Lower lobe of right lung (tissue), 2 donors: ENCODE measurements around the gene S100A3. TPM values are rescaled to one million over a fixed set of nuclear protein-coding genes. Genes with fewer than 3 reads are reported as not detected.
"Not testable (repeated sequence)": the region's sequence is repeated elsewhere in the genome, so short reads cannot be mapped to it uniquely, and the experiment has no call there.

Experiments
- ATAC-seq, 2 donors: fragments of 200-7000 bp; cut with Tn5 transposase; one replicate each; pipeline ENCODE4 v1.9.1; 2020 to 2022; ENCODE audit warnings: mild to moderate bottlenecking in 2 of 2, moderate library complexity in 2 of 2
- DNase-seq: peaks from one replicate; pipeline ENCODE4 v3.0.0-alpha.2; 2020
- H3K27ac ChIP-seq: fragments of 200-600 bp; one replicate; pipeline ENCODE4 v1.8.0; 2022
- H3K27me3 ChIP-seq: fragments of 200-600 bp; one replicate; pipeline ENCODE4 v1.8.0; 2022; ENCODE audit warnings: low read depth
- H3K36me3 ChIP-seq: fragments of 200-600 bp; one replicate; pipeline ENCODE4 v1.8.0; 2022; ENCODE audit warnings: mild to moderate bottlenecking
- H3K4me1 ChIP-seq: fragments of 200-600 bp; one replicate; pipeline ENCODE4 v1.8.0; 2022
- H3K4me3 ChIP-seq: fragments of 200-600 bp; one replicate; pipeline ENCODE4 v1.8.0; 2022; ENCODE audit warnings: mild to moderate bottlenecking
- H3K9me3 ChIP-seq: fragments of 200-600 bp; one replicate; pipeline ENCODE4 v1.8.0; 2022
- intact Hi-C: fragments of 100-400 bp; cut with DNase I; formaldehyde crosslinking; loops from one replicate; pipeline ENCODE4 v1.11.0; 2022
- total RNA-seq: library from RNA; stranded (reverse); fragmentation: NEBNext Ultra II Directional; extraction: Animal tissue kit (Norgen Biotek cat#: 25700); gene quantifications from one replicate; pipeline ENCODE4 v1.2.1, GENCODE V29; 2021
- TF ChIP-seq, protein P1 (sequence below): fragments of 200-600 bp; IDR thresholded peaks from one replicate; pipeline ENCODE4 v1.8.0; 2022; ENCODE audit warnings: antibody characterized with exemption, mild to moderate bottlenecking
- donor health status: DM: no; HTN: yes; CAD: no; lungs with severe emphysema.

The S100A3 gene
- total RNA-seq, 1 donor from 2014 or later: 4.5 TPM

DNA sequence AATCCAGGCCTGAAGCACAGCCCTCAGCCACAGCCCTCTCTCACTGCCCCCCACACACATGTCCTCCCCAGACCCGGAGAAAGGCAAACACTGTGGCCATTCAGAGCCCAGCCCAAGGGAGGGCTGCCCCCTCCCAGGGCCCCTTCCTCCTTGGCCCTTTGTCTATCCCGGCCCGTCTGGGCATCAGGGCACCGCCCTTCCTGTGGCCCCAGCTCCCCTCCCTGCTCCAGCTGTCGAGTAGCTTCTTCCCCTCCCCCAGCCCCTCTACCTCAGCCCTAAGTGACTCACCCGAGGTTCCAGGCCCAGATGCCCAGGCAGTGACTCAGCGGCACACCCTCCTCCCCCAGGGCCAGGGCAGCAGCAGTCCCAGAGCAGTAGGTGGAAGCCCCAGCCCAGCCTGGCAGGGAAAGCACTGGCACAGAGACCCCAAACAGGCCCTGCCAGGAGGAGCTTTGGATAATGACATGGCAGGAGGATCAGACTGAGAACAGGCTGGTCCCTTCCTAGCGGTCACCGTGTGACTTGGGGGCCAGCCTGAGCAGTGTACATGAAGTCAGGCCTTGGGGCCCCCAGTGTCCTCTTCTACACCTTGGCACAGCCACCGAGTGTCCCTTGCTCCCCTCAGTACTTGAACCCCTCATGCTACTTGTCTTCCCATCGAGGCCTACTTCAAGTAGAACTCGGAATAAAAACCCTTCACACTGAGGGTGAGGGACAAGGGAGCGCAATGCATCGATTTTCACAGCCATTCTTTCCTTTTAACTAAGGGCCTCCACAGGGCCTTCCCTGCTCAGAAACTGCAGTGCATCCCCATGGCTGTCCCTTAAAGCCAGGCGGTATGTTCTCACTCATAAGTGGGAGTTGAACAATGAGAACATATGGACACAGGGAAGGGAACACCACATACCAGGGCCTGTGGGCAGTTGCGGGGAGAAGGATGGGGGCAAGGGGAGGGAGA, 17.6 kb upstream of the S100A3 start:
- TF ChIP-seq, protein P1, sequence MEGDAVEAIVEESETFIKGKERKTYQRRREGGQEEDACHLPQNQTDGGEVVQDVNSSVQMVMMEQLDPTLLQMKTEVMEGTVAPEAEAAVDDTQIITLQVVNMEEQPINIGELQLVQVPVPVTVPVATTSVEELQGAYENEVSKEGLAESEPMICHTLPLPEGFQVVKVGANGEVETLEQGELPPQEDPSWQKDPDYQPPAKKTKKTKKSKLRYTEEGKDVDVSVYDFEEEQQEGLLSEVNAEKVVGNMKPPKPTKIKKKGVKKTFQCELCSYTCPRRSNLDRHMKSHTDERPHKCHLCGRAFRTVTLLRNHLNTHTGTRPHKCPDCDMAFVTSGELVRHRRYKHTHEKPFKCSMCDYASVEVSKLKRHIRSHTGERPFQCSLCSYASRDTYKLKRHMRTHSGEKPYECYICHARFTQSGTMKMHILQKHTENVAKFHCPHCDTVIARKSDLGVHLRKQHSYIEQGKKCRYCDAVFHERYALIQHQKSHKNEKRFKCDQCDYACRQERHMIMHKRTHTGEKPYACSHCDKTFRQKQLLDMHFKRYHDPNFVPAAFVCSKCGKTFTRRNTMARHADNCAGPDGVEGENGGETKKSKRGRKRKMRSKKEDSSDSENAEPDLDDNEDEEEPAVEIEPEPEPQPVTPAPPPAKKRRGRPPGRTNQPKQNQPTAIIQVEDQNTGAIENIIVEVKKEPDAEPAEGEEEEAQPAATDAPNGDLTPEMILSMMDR: no peak
- DNase-seq (peak; percentile 98), ATAC-seq (peak; percentile 92 to 96)
- Histone ChIP-seq H3K27ac (peak overlapping the region; percentile 94), H3K9me3 (no peaks in the 10 kb centered on the region), H3K4me3 (peak overlapping the region; percentile 20), H3K27me3 (no peaks in the 10 kb centered on the region), H3K4me1 (peaks cover 42% of the 10 kb centered on the region), H3K36me3 (no peaks in the 10 kb centered on the region)
- intact Hi-C loops: loop anchor here (5.0 to 10.0 kb wide), 2 partner anchors 34 to 52 kb away; no protein-coding TSS in a partner anchor

DNA sequence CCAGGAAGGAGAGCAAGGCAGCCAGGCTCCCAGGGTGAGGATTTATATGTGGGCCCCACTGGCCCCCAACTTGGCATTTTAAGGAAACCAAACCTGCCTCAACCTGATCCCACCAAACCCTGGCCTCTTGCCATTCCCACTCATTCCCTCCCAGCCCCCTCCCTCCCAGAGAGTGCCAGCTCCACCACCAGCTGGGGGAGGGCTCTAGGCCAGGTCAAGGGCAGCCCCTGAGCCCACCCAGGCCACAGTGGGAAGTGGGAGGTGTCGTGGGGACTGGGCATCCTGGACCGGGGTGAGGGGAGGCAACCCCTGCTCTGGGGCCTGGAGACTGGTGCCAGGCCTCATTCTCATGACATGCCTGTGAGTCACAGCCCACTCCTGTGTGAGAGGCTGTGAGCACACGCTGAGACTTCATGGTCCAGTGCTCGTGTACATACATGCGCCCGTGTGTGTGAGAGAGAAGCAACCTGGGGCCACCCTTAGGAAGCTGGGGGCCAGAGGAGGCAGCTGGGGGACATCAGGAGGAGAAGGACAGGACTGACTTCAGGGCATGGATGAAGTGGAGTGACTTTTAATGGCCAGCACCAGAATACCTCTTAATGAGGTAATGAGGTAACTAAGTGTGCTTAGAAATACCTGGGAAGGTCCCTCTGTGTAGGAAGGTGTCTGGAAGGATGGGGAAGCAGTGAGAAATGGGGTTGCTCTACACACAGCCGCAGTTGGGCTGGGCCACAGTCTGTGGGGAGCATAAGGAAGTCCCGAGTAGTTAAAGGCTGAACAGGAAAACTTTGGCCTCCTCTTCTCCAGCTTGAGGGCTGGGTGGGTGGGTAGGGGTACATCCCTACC, 16.7 kb upstream of the S100A3 start, which contains the start of gene S100A2:
TSS of gene S100A2 (minus strand) at position 316 of the 846 bp plus-strand sequence. CDS start 1,967 bp downstream, outside the sequence.
- intact Hi-C loops: loop anchor here (5.0 to 10.0 kb wide), 2 partner anchors 33 to 51 kb away; no protein-coding TSS in a partner anchor
- Histone ChIP-seq H3K9me3 (no peaks in the 10 kb centered on the region), H3K27ac (peak within 1 kb of the TSS; percentile 94), H3K36me3 (no peaks in the 10 kb centered on the region), H3K4me3 (peak within 1 kb of the TSS; percentile 20), H3K27me3 (no peaks in the 10 kb centered on the region), H3K4me1 (peaks cover 42% of the 10 kb centered on the region)
- TF ChIP-seq, protein P1: no peak
- peak; percentile 70 to 82 for ATAC-seq
- DNase-seq: peak; percentile 73

DNA sequence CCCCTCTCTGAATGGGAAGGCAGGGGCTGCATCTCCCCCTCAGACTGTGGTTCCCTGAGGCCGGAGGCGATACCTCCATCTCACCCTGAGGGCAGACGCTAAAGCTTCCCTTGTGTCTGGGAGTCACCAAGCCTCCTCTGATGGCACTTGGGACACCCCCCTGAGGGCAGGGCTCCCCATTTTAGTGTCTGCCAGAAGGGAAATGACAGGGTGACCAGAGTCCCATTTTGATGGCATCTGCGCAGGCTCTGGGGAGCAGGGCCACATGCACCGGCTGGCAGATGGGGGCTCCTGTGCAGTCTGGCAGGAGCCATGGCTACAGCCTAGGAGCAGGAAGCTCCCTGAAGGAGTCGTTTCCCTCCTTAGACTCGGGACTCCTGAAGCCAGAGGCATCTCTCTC, 14.9 kb upstream of the S100A3 start:
- Histone ChIP-seq H3K27me3 (no peaks in the 10 kb centered on the region), H3K36me3 (no peaks in the 10 kb centered on the region), H3K9me3 (no peaks in the 10 kb centered on the region), H3K4me1 (peaks cover 40% of the 10 kb centered on the region), H3K4me3 (no peak overlapping the region), H3K27ac (no peak overlapping the region)
- DNase-seq: no peak
- intact Hi-C loops: loop anchor here (10.0 kb wide), 1 partner anchor 49 kb away; no protein-coding TSS in a partner anchor
- TF ChIP-seq, protein P1: no peak
- no peak for ATAC-seq

DNA sequence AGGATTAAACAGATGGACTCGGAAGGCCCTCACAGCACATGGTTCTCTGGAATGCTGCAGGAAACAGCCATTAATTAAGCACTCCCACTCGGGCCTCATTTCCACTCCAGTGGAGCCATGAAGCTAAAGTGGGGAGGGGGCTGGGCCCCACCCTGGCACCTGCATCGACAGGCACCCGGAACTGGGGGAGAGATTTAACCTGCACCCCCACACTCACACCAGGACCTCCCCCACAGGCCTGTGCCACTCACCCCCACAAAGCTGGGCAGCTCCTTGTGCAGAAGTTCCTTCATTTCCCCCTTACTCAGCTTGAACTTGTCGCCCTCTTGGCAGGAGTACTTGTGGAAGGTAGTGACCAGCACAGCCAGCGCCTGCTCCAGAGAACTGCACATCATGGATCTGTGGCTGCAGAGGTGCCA, 14.4 kb upstream of the S100A3 start:
- Histone ChIP-seq H3K27ac (no peak overlapping the region), H3K36me3 (no peaks in the 10 kb centered on the region), H3K9me3 (no peaks in the 10 kb centered on the region), H3K4me1 (peaks cover 35% of the 10 kb centered on the region), H3K27me3 (no peaks in the 10 kb centered on the region), H3K4me3 (no peak overlapping the region)
- ATAC-seq (no peak), DNase-seq (peak; percentile 33)
- TF ChIP-seq, protein P1: no peak
- intact Hi-C loops: loop anchor here (10.0 kb wide), 1 partner anchor 49 kb away; no protein-coding TSS in a partner anchor

DNA sequence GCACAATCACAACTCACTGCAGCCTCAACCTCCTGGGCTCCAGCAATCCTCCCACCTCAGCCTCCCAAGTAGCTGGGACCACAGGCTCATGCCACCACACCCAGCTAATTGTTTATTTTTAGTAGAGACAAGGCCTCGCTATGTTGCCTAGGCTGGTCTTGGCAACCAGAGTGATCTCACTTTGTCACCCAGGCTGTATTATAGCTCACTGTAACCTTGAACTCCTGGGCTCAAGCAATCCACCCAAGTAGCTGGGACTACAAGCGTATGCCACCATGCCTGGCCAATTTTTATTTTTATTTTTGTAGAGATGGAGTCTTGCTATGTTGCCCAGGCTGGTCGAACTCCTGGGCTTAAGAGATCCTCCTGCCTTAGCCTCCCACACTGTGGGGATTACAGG, 13.0 kb upstream of the S100A3 start:
- H3K27me3 ChIP-seq, H3K4me3 ChIP-seq, ATAC-seq, DNase-seq, H3K36me3 ChIP-seq, H3K9me3 ChIP-seq: not testable (repeated sequence)
- Histone ChIP-seq H3K27ac (peak overlapping the region; percentile 18), H3K4me1 (peaks cover 21% of the 10 kb centered on the region)
- intact Hi-C loops: loop anchor here (10.0 kb wide), 1 partner anchor 47 kb away; no protein-coding TSS in a partner anchor
